Activated naive CD4-positive, alpha-beta T cell treated with anti-CD3 and anti-CD28 coated beads, Interleukin-2, amount 10 ng/mL, durations not matched to agents 7 days and 5 days (primary cell): ENCODE measurements around the gene PTGES3L.
A peak's percentile ranks its signal among the peaks of the same experiment; 100 is the strongest.
"Not testable (repeated sequence)": the region's sequence is repeated elsewhere in the genome, so short reads cannot be mapped to it uniquely, and the experiment has no call there.

Source experiments
- CTCF ChIA-PET: fragments of 350-600 bp; sonication (Branson Sonifier 250); formaldehyde crosslinking; loops from one replicate; lab custom pipeline; 2021; ENCODE audit warnings: antibody characterized with exemption; lab: Charles Lee
- DNase-seq: peaks from one replicate; pipeline ENCODE4 v3.0.0-alpha.2; 2020
- H3K27ac Mint-ChIP-seq: one replicate; pipeline ENCODE4 v1.8.0; 2021; ENCODE audit warnings: mild to moderate bottlenecking, moderate library complexity, mixed read lengths
- H3K27me3 Mint-ChIP-seq: one replicate; pipeline ENCODE4 v1.8.0; 2021; ENCODE audit warnings: mild to moderate bottlenecking, mixed read lengths
- H3K36me3 Mint-ChIP-seq: one replicate; pipeline ENCODE4 v1.8.0; 2021; ENCODE audit warnings: mixed read lengths
- H3K4me1 Mint-ChIP-seq: one replicate; pipeline ENCODE4 v1.8.0; 2021; ENCODE audit warnings: mixed read lengths
- H3K4me3 Mint-ChIP-seq: one replicate; pipeline ENCODE4 v1.8.0; 2021; ENCODE audit warnings: mild to moderate bottlenecking, moderate library complexity, mixed read lengths
- H3K9me3 Mint-ChIP-seq: one replicate; pipeline ENCODE4 v1.8.0; 2021; ENCODE audit warnings: mixed read lengths

The PTGES3L gene

GRCh38 chr17:43000894-43001293, 21.0 kb upstream of the PTGES3L start:
- H3K27ac Mint-ChIP-seq, DNase-seq, H3K4me3 Mint-ChIP-seq, CTCF ChIA-PET, H3K9me3 Mint-ChIP-seq, H3K27me3 Mint-ChIP-seq: not testable (repeated sequence)
- H3K36me3 Mint-ChIP-seq: peaks cover 36% of the 10 kb centered on the region
- peaks cover 35% of the 10 kb centered on the region for H3K4me1 Mint-ChIP-seq

GRCh38 chr17:42999003-42999525, 19.2 kb upstream of the PTGES3L start:
- Mint-ChIP-seq H3K27me3 (no peaks in the 10 kb centered on the region), H3K4me1 (peaks cover 35% of the 10 kb centered on the region), H3K4me3 (peak overlapping the region; percentile 90), H3K27ac (peak overlapping the region; percentile 98), H3K36me3 (peaks cover 36% of the 10 kb centered on the region), H3K9me3 (no peaks in the 10 kb centered on the region)
- CTCF ChIA-PET: interaction anchor here (1.4 to 1.7 kb wide), 3 partner anchors 25 to 311 kb away, joined by 3 to 5 read pairs (median 3); partner anchors contain the start of gene PSME3
- no peak for DNase-seq

- Mint-ChIP-seq H3K4me3 (peak within 1 kb of the TSS; percentile 90), H3K9me3 (no peaks in the 10 kb centered on the region), H3K27me3 (no peaks in the 10 kb centered on the region), H3K36me3 (peaks cover 30% of the 10 kb centered on the region), H3K4me1 (peaks cover 35% of the 10 kb centered on the region), H3K27ac (peak within 1 kb of the TSS; percentile 98)
- CTCF ChIA-PET: interaction anchor here (0.6 to 2.1 kb wide), 21 partner anchors 8 to 477 kb away, joined by 3 to 11 read pairs (median 3); partner anchors contain the start of genes BECN1, PSME3, PTGES3L and RUNDC1
- DNase-seq: peak; percentile 99
Measured at GRCh38 chr17:42997984-42998938, 18.4 kb upstream of the PTGES3L start, which contains the start of gene RPL27. TSS of gene RPL27 (plus strand) at chr17:42998419. CDS start at chr17:42998751, 332 bp downstream.

GRCh38 chr17:42997390-42997983, 17.6 kb upstream of the PTGES3L start:
- H3K4me1 Mint-ChIP-seq: peaks cover 35% of the 10 kb centered on the region
- CTCF ChIA-PET: interaction anchor here (0.7 to 2.1 kb wide), 18 partner anchors 9 to 476 kb away, joined by 3 to 11 read pairs (median 3); partner anchors contain the start of genes BECN1, PSME3, PTGES3L and RUNDC1
- peaks cover 29% of the 10 kb centered on the region for H3K36me3 Mint-ChIP-seq
- no peaks in the 10 kb centered on the region for H3K9me3 Mint-ChIP-seq
- no peak for DNase-seq
- H3K27ac Mint-ChIP-seq: peak overlapping the region; percentile 98
- peak overlapping the region; percentile 90 for H3K4me3 Mint-ChIP-seq
- H3K27me3 Mint-ChIP-seq: no peaks in the 10 kb centered on the region

GRCh38 chr17:42993913-42994312, 14.0 kb upstream of the PTGES3L start:
- not testable (repeated sequence) for H3K9me3 Mint-ChIP-seq, H3K4me3 Mint-ChIP-seq, H3K27ac Mint-ChIP-seq, DNase-seq, H3K27me3 Mint-ChIP-seq
- Mint-ChIP-seq H3K36me3 (peaks cover 27% of the 10 kb centered on the region), H3K4me1 (peaks cover 15% of the 10 kb centered on the region)
- CTCF ChIA-PET: interaction anchor here (0.5 kb wide), 1 partner anchor 394 kb away, joined by 4 read pairs; no protein-coding TSS in a partner anchor

GRCh38 chr17:42992872-42993271, 13.0 kb upstream of the PTGES3L start:
- CTCF ChIA-PET: no interaction called here
- Mint-ChIP-seq H3K9me3 (no peaks in the 10 kb centered on the region), H3K4me3 (no peak overlapping the region), H3K27ac (no peak overlapping the region), H3K36me3 (peaks cover 34% of the 10 kb centered on the region), H3K4me1 (peaks cover 8% of the 10 kb centered on the region), H3K27me3 (no peaks in the 10 kb centered on the region)
- DNase-seq: no peak

GRCh38 chr17:42991471-42991870, 11.6 kb upstream of the PTGES3L start:
- Mint-ChIP-seq H3K4me1 (no peaks in the 10 kb centered on the region), H3K9me3 (no peaks in the 10 kb centered on the region), H3K27ac (no peak overlapping the region), H3K4me3 (no peak overlapping the region), H3K36me3 (peaks cover 37% of the 10 kb centered on the region), H3K27me3 (no peaks in the 10 kb centered on the region)
- no peak for DNase-seq
- CTCF ChIA-PET: interaction anchor here (0.9 kb wide), 1 partner anchor 149 kb away, joined by 3 read pairs; no protein-coding TSS in a partner anchor

GRCh38 chr17:42989726-42990652, 10.1 kb upstream of the PTGES3L start:
- peaks cover 44% of the 10 kb centered on the region for H3K36me3 Mint-ChIP-seq
- H3K27ac Mint-ChIP-seq: no peak overlapping the region
- H3K27me3 Mint-ChIP-seq: no peaks in the 10 kb centered on the region
- CTCF ChIA-PET: interaction anchor here (1.5 kb wide), 1 partner anchor 8 kb away, joined by 4 read pairs; the partner anchor contains the start of gene RPL27
- H3K4me3 Mint-ChIP-seq: no peak overlapping the region
- peaks cover 8% of the 10 kb centered on the region for H3K4me1 Mint-ChIP-seq
- no peaks in the 10 kb centered on the region for H3K9me3 Mint-ChIP-seq
- no peak for DNase-seq

GRCh38 chr17:42989141-42989540, 9.3 kb upstream of the PTGES3L start:
- H3K4me3 Mint-ChIP-seq: no peak overlapping the region
- H3K27me3 Mint-ChIP-seq: no peaks in the 10 kb centered on the region
- no peak overlapping the region for H3K27ac Mint-ChIP-seq
- DNase-seq: no peak
- no peaks in the 10 kb centered on the region for H3K9me3 Mint-ChIP-seq
- H3K4me1 Mint-ChIP-seq: peaks cover 14% of the 10 kb centered on the region
- CTCF ChIA-PET: interaction anchor here (1.5 kb wide), 1 partner anchor 9 kb away, joined by 4 read pairs; the partner anchor contains the start of gene RPL27
- peaks cover 49% of the 10 kb centered on the region for H3K36me3 Mint-ChIP-seq

- CTCF ChIA-PET: no interaction called here
- Mint-ChIP-seq H3K4me1 (peaks cover 32% of the 10 kb centered on the region), H3K36me3 (peaks cover 43% of the 10 kb centered on the region), H3K27me3 (peaks cover 3% of the 10 kb centered on the region), H3K4me3 (no peak overlapping the region), H3K27ac (no peak overlapping the region), H3K9me3 (no peaks in the 10 kb centered on the region)
- DNase-seq: no peak
Measured at GRCh38 chr17:42985225-42985624, 5.3 kb upstream of the PTGES3L start.

GRCh38 chr17:42982266-42982665, 2.4 kb upstream of the PTGES3L start:
- H3K4me1 Mint-ChIP-seq: peaks cover 43% of the 10 kb centered on the region
- CTCF ChIA-PET: no interaction called here
- H3K36me3 Mint-ChIP-seq: peaks cover 21% of the 10 kb centered on the region
- peaks cover 16% of the 10 kb centered on the region for H3K27me3 Mint-ChIP-seq
- H3K4me3 Mint-ChIP-seq: peak overlapping the region; percentile 86
- H3K9me3 Mint-ChIP-seq: no peaks in the 10 kb centered on the region
- DNase-seq: no peak
- H3K27ac Mint-ChIP-seq: no peak overlapping the region

- Mint-ChIP-seq H3K27ac (peak overlapping the region; percentile 80), H3K4me3 (peak overlapping the region; percentile 86), H3K36me3 (peaks cover 21% of the 10 kb centered on the region), H3K4me1 (peaks cover 42% of the 10 kb centered on the region), H3K9me3 (no peaks in the 10 kb centered on the region), H3K27me3 (peaks cover 16% of the 10 kb centered on the region)
- CTCF ChIA-PET: interaction anchor here (0.7 kb wide), 1 partner anchor 17 kb away, joined by 3 read pairs; the partner anchor contains the start of gene RPL27
- DNase-seq: peak; percentile 74
Measured at GRCh38 chr17:42980766-42981397, 1.0 kb upstream of the PTGES3L start.
